ENCODE results near the gene TMEM158. TPM values are rescaled to one million over a fixed set of nuclear protein-coding genes. Genes with fewer than 3 reads are reported as not detected.

The TMEM158 gene
- total RNA-seq, 1 experiment from 2014 or later, result 7.3 TPM

- in situ Hi-C loops (cut with HindIII; ENCODE audit: low pct_unique_long_range_greater_than_20kb, low sequenced_read_pairs), result no loop called here
- ChIA-PET CTCF (interaction anchor here (0.9 kb wide), 1 partner anchor 66 kb away, joined by 3 read pairs; no protein-coding TSS in a partner anchor), POLR2A (no interaction called here)
- DNase-seq (ENCODE audit: low read depth, low spot score) (no peak), ATAC-seq (no peak)
- BruUV-seq (replicated peaks), result no TSS peak
- Histone ChIP-seq H3K4me1 (ENCODE audit: control insufficient read depth, insufficient read depth, low read length) (no peaks in the 10 kb centered on the region), H3K4me3 (ENCODE audit: low read depth in 2 of 2, low read length in 2 of 2) (no peak overlapping the region), H3K27me3 (ENCODE audit: control insufficient read depth, insufficient read depth, low read length) (no peaks in the 10 kb centered on the region), H3K9me3 (ENCODE audit: control insufficient read depth, insufficient read depth, low read depth, low read length) (no peaks in the 10 kb centered on the region), H3K27ac (ENCODE audit: low read length) (no peak overlapping the region), H3K36me3 (ENCODE audit: control insufficient read depth, insufficient read depth, low read length) (no peaks in the 10 kb centered on the region)
- TF ChIP-seq TCF7L2 (IDR thresholded peaks at IDR 0.05; ENCODE audit: low read depth, low read length) (no peak), REST (IDR thresholded peaks at IDR 0.05; ENCODE audit: insufficient read depth in 1 of 2, low read depth in 2 of 2, low read length in 1 of 2) (no peak), CTCF (IDR thresholded peaks at IDR 0.05) (no peak), SIN3A (IDR thresholded peaks at IDR 0.05; ENCODE audit: borderline replicate concordance, insufficient read depth, low read depth, low read length) (no peak), POLR2AphosphoS5 (IDR thresholded peaks at IDR 0.05; ENCODE audit: low read depth, low read length) (no peak)
- intact Hi-C loops (cut with micrococcal nuclease; ENCODE audit: unreplicated experiment), result no loop called here
These were observed 46.1 kb upstream of the TMEM158 start for GRCh38 chr3:45272032-45272810.

- CTCF ChIA-PET, result no interaction called here
- no TSS peak for BruUV-seq (replicated peaks)
- Histone ChIP-seq H3K4me3 (ENCODE audit: low read depth in 2 of 2, low read length in 2 of 2) (no peak overlapping the region), H3K27me3 (ENCODE audit: control insufficient read depth, insufficient read depth, low read length) (no peaks in the 10 kb centered on the region), H3K9me3 (ENCODE audit: control insufficient read depth, insufficient read depth, low read depth, low read length) (no peaks in the 10 kb centered on the region), H3K36me3 (ENCODE audit: control insufficient read depth, insufficient read depth, low read length) (no peaks in the 10 kb centered on the region), H3K27ac (ENCODE audit: low read length) (no peak overlapping the region), H3K4me1 (ENCODE audit: control insufficient read depth, insufficient read depth, low read length) (no peaks in the 10 kb centered on the region)
- no peak for TF ChIP-seq CTCF (IDR thresholded peaks at IDR 0.05)
- TF ChIP-seq POLR2AphosphoS5 (IDR thresholded peaks at IDR 0.05; ENCODE audit: low read depth, low read length), result no peak
- TF ChIP-seq SIN3A (IDR thresholded peaks at IDR 0.05; ENCODE audit: borderline replicate concordance, insufficient read depth, low read depth, low read length), result no peak
- TF ChIP-seq TCF7L2 (IDR thresholded peaks at IDR 0.05; ENCODE audit: low read depth, low read length), result no peak
- no peak for TF ChIP-seq REST (IDR thresholded peaks at IDR 0.05; ENCODE audit: insufficient read depth in 1 of 2, low read depth in 2 of 2, low read length in 1 of 2)
- intact Hi-C loops (cut with micrococcal nuclease; ENCODE audit: unreplicated experiment), result no loop called here
- POLR2A ChIA-PET, result no interaction called here
- DNase-seq (ENCODE audit: low read depth, low spot score), result no peak
- in situ Hi-C loops (cut with HindIII; ENCODE audit: low pct_unique_long_range_greater_than_20kb, low sequenced_read_pairs), result no loop called here
- no peak for ATAC-seq
These were observed 43.9 kb upstream of the TMEM158 start for GRCh38 chr3:45269952-45270351.

Data from Panc1 (cell line).